ENCODE measurements around the gene AKAP6.

The AKAP6 gene

DNA sequence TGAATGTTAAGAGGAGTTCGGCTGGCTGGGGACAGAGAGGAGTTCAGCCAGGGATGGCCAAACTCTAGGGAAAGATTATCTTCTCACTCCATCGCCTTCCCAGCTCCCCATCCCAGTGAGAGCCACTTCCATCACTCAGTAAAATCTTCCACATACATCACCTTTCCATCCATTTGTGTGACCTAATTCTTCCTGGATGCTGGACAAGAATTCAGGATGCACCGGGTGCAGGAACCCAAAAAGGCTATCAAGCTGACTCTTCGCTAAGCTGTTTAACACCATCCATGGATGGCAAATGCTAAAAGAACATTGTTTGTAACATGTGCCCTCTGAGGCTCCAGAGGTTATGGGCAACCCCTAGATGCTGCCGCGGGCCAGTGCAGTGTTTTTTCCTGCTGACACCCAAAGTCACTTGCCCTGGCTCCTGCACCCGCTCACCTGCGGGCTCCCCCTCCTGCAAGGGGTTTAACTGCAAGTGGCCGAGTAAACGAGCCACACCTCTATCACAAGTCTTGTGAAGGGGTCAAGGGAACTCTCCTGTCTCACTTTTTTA lies 393.6 kb downstream of the AKAP6 start:
- Histone ChIP-seq H3K4me1 (no peaks in the 10 kb centered on the region), H3K9ac (no peak overlapping the region), H2AFZ (no peak overlapping the region), H3K4me3 (ENCODE audit: low read depth, low read length) (no peak overlapping the region), H3K36me3 (ENCODE audit: control insufficient read depth, insufficient read depth, low read length) (no peaks in the 10 kb centered on the region), H3K27ac (no peak overlapping the region), H3K4me2 (ENCODE audit: low read length) (no peak overlapping the region), H3K79me2 (no peaks in the 10 kb centered on the region), H3K27me3 (ENCODE audit: control insufficient read depth, insufficient read depth, low read length) (no peaks in the 10 kb centered on the region), H3K9me3 (ENCODE audit: control insufficient read depth, low read length) (no peaks in the 10 kb centered on the region)
- TF ChIP-seq, protein P1, sequence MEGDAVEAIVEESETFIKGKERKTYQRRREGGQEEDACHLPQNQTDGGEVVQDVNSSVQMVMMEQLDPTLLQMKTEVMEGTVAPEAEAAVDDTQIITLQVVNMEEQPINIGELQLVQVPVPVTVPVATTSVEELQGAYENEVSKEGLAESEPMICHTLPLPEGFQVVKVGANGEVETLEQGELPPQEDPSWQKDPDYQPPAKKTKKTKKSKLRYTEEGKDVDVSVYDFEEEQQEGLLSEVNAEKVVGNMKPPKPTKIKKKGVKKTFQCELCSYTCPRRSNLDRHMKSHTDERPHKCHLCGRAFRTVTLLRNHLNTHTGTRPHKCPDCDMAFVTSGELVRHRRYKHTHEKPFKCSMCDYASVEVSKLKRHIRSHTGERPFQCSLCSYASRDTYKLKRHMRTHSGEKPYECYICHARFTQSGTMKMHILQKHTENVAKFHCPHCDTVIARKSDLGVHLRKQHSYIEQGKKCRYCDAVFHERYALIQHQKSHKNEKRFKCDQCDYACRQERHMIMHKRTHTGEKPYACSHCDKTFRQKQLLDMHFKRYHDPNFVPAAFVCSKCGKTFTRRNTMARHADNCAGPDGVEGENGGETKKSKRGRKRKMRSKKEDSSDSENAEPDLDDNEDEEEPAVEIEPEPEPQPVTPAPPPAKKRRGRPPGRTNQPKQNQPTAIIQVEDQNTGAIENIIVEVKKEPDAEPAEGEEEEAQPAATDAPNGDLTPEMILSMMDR (IDR thresholded peaks at IDR 0.05): no peak

DNA sequence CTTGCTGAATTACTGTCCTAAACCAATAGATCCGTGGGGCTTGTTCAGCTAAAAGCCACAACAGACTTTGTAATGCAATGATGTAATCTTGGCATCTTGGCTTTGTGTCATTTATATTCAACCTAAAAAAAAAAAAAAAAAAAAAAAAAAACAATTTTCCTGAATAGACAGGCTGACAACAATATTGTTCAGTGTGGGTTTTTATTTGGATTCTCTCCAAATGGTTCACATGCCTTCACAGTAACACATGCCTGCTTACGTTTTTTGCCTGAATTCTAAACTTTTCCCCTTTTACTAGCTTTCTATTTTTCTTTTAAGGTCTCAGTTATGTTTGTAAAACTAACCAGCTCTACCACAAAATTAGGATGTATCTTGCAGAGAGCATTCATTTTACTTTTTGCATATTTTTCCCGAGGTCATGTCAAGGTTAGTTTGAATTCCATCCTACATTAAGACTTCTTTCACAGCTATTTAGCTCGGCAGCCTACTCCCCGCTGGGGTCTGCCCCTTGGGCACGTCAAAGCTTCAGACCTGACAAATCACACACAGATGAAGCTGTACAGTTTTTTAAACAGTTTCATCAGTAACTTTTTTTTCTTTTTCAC lies 395.9 kb downstream of the AKAP6 start:
- Histone ChIP-seq H3K4me1 (no peaks in the 10 kb centered on the region), H3K36me3 (ENCODE audit: control insufficient read depth, insufficient read depth, low read length) (no peaks in the 10 kb centered on the region), H3K27me3 (ENCODE audit: control insufficient read depth, insufficient read depth, low read length) (no peaks in the 10 kb centered on the region), H3K9me3 (ENCODE audit: control insufficient read depth, low read length) (no peaks in the 10 kb centered on the region), H3K4me2 (ENCODE audit: low read length) (no peak overlapping the region), H3K9ac (no peak overlapping the region), H3K4me3 (ENCODE audit: low read depth, low read length) (no peak overlapping the region), H3K79me2 (no peaks in the 10 kb centered on the region), H2AFZ (no peak overlapping the region), H3K27ac (no peak overlapping the region)
- TF ChIP-seq, protein P1 (IDR thresholded peaks at IDR 0.05): no peak

DNA sequence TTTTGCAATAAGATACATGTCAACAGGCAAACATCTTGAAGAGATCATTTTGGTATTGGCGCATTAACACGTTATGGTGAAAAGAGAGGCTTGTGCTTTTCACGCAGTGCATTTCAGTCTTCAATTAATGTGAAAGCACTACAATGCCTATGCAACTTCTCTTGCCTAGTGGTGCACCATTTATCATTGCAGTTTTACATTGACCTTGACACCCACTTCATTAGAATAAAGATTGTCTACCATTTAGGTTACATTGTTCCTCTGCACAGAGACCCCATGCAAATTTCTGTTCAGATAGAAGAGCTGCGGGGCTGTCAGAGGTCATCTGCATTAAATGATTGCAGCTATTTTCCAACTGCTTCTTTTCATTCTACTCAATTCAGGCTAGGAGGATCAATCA lies 397.4 kb downstream of the AKAP6 start:
- Histone ChIP-seq H3K27ac (no peak overlapping the region), H3K9ac (no peak overlapping the region), H3K36me3 (ENCODE audit: control insufficient read depth, insufficient read depth, low read length) (no peaks in the 10 kb centered on the region), H3K4me2 (ENCODE audit: low read length) (no peak overlapping the region), H2AFZ (no peak overlapping the region), H3K4me1 (no peaks in the 10 kb centered on the region), H3K4me3 (ENCODE audit: low read depth, low read length) (no peak overlapping the region), H3K79me2 (no peaks in the 10 kb centered on the region), H3K9me3 (ENCODE audit: control insufficient read depth, low read length) (no peaks in the 10 kb centered on the region), H3K27me3 (ENCODE audit: control insufficient read depth, insufficient read depth, low read length) (no peaks in the 10 kb centered on the region)
- TF ChIP-seq, protein P1 (IDR thresholded peaks at IDR 0.05): no peak

DNA sequence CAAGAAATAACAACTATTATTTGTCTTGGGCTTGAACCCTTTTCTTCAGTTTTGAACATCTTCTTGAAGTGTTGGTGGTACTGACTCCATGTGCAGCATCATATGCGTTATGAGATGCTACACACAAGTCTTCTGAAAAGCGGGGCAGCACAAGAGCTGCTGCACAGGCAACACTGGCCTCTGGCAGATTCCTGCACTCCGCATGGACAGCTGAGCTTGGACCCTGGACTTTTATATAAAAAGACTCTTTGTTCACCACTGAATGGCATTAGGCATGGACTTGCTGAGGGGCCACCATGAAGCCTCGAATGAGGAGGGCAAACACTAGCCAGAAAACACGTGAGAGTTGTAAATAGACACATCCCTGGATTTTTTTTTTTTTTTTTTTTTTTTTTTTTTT lies 398.7 kb downstream of the AKAP6 start:
- Histone ChIP-seq H2AFZ (no peak overlapping the region), H3K4me3 (ENCODE audit: low read depth, low read length) (no peak overlapping the region), H3K27me3 (ENCODE audit: control insufficient read depth, insufficient read depth, low read length) (no peaks in the 10 kb centered on the region), H3K27ac (no peak overlapping the region), H3K9me3 (ENCODE audit: control insufficient read depth, low read length) (no peaks in the 10 kb centered on the region), H3K4me1 (no peaks in the 10 kb centered on the region), H3K79me2 (no peaks in the 10 kb centered on the region), H3K4me2 (ENCODE audit: low read length) (no peak overlapping the region), H3K36me3 (ENCODE audit: control insufficient read depth, insufficient read depth, low read length) (no peaks in the 10 kb centered on the region), H3K9ac (no peak overlapping the region)
- TF ChIP-seq, protein P1 (IDR thresholded peaks at IDR 0.05): no peak

DNA sequence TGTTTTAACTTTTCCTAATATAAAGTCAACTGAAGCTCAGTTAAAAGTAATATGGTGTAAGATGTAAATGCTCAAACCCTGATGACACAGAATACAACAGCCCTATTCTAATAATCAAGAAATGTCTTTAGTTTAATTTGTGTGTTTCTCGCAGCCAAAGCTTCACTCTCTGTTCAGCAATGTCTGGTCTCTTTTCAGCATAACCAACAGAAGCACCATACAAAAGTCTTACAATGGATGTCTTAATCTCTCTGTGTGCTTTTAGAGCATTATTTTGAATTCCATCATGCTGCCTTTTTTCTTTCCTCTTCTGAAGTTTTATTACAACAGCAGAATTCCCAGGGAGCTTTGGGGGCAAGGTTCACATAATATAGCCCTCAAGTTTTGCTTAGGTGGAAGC lies 399.4 kb downstream of the AKAP6 start:
- no peaks in the 10 kb centered on the region for H3K9me3 ChIP-seq (ENCODE audit: control insufficient read depth, low read length)
- H2AFZ ChIP-seq: no peak overlapping the region
- H3K4me2 ChIP-seq (ENCODE audit: low read length): no peak overlapping the region
- no peaks in the 10 kb centered on the region for H3K79me2 ChIP-seq
- no peak overlapping the region for H3K4me3 ChIP-seq (ENCODE audit: low read depth, low read length)
- H3K36me3 ChIP-seq (ENCODE audit: control insufficient read depth, insufficient read depth, low read length): no peaks in the 10 kb centered on the region
- H3K9ac ChIP-seq: no peak overlapping the region
- H3K27me3 ChIP-seq (ENCODE audit: control insufficient read depth, insufficient read depth, low read length): no peaks in the 10 kb centered on the region
- H3K4me1 ChIP-seq: no peaks in the 10 kb centered on the region
- TF ChIP-seq, protein P1 (IDR thresholded peaks at IDR 0.05): no peak
- H3K27ac ChIP-seq: no peak overlapping the region

All from parathyroid adenoma (tissue), 2 donors.